Activated naive CD4-positive, alpha-beta T cell treated with anti-CD3 and anti-CD28 coated beads, Interleukin-2, amount 50 U/mL, for 72 hours (primary cell): ENCODE data around the gene DHPS. TPM values are rescaled to one million over a fixed set of nuclear protein-coding genes. Genes with fewer than 3 reads are reported as not detected.
"Not testable (repeated sequence)": the region's sequence is repeated elsewhere in the genome, so short reads cannot be mapped to it uniquely, and the experiment has no call there.

Experiments
- ATAC-seq, 2 donors: fragments of 150-1000 bp; cut with Tn5 transposase; 2 replicates each; pipeline ENCODE4 v1.10.0; 2021; ENCODE audit warnings: mild to moderate bottlenecking in 2 of 2, moderate library complexity in 2 of 2
- DNase-seq, 2 donors: peaks; one replicate each; pipeline ENCODE4 v3.0.0; 2021 to 2022; ENCODE audit warnings: low spot score in 2 of 2
- H3K27ac Mint-ChIP-seq, 2 donors: one replicate each; pipeline ENCODE4 v1.8.0; 2022; ENCODE audit warnings: mild to moderate bottlenecking in 2 of 2, mixed read lengths in 2 of 2
- H3K36me3 Mint-ChIP-seq, 2 donors: one replicate each; pipeline ENCODE4 v1.8.0; 2022; ENCODE audit warnings: mixed read lengths in 2 of 2
- H3K9me3 Mint-ChIP-seq, 2 donors: one replicate each; pipeline ENCODE4 v1.8.0; 2022; ENCODE audit warnings: mixed read lengths in 2 of 2
- total RNA-seq, 2 donors: library from RNA; stranded (reverse); gene quantifications; one replicate each; pipeline ENCODE4 v1.2.3, GENCODE V29; 2022

Gene DHPS
- total RNA-seq, 2 donors from 2014 or later: 148 to 193 TPM

DNA sequence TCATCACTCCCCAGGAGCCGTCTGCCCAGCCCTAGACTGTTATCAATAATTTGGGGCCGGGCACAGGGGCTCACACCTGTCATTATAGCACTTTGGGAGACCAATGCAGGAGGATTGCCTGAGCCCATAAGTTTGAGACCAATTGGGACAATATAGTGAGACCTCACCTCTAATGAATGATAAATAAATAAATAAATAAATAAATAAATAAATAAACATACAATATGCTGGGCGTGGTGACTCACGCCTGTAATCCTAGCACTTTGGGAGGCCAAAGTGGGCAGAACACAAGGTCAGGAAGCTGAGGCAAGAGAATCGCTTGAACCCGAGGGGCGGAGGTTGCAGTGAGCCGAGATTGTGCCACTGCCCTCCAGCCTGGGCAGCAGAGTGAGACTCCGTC lies 31.6 kb upstream of the DHPS start:
- peaks cover 11 to 18% of the 10 kb centered on the region in 2 donors for H3K36me3 Mint-ChIP-seq
- DNase-seq, H3K27ac Mint-ChIP-seq, H3K9me3 Mint-ChIP-seq, ATAC-seq: not testable (repeated sequence)

DNA sequence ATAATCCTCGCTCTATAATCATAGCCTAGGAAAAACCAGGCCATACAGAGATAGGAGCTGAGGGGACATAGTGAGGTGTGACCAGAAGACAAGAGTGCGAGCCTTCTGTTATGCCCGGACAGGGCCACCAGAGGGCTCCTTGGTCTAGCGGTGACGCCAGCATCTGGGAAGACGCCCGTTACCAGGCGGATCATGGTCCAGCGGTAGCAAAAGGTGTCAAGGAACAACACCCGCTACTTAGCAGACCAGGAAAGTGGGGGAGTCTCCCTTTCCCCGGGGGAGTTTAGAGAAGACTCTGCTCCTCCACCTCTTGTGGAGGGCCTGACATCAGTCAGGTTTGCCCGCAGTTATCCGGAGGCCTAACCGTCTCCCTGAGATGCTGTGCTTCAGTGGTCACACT lies 30.4 kb upstream of the DHPS start:
- peaks cover 11 to 18% of the 10 kb centered on the region in 2 donors for H3K36me3 Mint-ChIP-seq
- DNase-seq, ATAC-seq, H3K9me3 Mint-ChIP-seq, H3K27ac Mint-ChIP-seq: not testable (repeated sequence)

DNA sequence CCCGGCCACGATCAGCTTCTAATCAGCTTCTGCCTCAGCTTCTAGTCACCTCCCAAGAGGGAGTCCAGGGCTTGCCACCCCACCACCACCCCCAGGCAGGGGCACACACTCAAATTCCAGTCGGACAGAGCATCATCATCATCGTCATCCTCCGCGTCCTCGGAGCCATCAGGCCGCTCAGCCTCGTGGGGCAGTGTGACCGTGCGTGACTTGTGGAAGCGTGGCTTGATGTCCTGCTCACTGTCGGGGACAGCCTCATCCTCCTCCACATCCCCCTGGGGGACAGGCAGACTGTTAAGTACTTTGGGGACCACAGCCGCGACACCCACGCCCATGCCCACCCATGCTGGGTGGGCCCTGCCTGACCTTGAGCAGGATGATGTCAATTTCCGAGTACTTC lies 29.5 kb upstream of the DHPS start:
- no peak for ATAC-seq
- H3K36me3 Mint-ChIP-seq: peaks cover 12% of the 10 kb centered on the region in 2 donors
- no peaks in the 10 kb centered on the region for H3K9me3 Mint-ChIP-seq
- DNase-seq: no peak
- H3K27ac Mint-ChIP-seq: no peak overlapping the region

DNA sequence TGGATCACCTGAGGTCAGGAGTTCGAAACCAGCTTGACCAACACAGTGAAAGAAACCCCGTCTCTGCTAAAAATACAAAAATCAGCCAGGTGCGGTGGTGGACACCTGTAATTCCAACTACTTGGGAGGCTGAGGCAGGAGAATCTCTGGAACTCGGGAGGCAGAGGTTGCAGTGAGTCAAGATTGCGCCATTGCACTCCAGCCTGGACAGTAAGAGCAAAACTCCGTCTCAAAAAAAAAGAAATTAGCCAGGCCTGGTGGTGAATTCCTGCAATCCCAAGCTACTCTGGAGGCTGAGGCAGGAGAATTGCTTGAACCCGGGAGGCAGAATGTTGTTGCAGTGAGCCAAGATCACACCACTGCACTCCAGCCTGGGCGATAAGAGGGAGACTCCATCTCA lies 27.0 kb upstream of the DHPS start:
- ATAC-seq (no peak), DNase-seq (no peak)
- no peaks in the 10 kb centered on the region for H3K9me3 Mint-ChIP-seq
- no peak overlapping the region for H3K27ac Mint-ChIP-seq
- H3K36me3 Mint-ChIP-seq: peaks cover 12 to 19% of the 10 kb centered on the region in 2 donors

DNA sequence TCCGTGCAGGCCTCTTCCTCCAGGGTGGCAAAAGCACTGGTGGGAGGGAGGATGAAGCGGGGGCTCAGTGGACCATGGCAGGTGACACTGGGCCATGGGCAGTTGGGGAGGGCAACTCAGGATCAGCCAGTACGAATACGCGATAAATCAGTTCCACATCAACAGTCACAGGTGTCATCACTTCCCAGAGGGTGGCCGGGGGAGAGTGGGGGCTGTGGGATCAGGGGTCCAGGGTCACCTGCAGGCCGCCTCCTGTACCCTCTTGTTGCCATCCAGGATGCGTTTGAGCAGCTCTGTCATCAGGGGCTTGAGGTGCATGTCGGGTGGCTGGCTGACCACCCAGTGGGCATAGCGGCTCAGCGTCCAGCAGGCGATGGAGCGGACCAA lies 24.6 kb upstream of the DHPS start:
- DNase-seq (no peak), ATAC-seq (no peak)
- Mint-ChIP-seq H3K9me3 (no peaks in the 10 kb centered on the region), H3K27ac (peak overlapping the region in 1 of 2 donors; percentile 55), H3K36me3 (peaks cover 6 to 14% of the 10 kb centered on the region in 2 donors)

DNA sequence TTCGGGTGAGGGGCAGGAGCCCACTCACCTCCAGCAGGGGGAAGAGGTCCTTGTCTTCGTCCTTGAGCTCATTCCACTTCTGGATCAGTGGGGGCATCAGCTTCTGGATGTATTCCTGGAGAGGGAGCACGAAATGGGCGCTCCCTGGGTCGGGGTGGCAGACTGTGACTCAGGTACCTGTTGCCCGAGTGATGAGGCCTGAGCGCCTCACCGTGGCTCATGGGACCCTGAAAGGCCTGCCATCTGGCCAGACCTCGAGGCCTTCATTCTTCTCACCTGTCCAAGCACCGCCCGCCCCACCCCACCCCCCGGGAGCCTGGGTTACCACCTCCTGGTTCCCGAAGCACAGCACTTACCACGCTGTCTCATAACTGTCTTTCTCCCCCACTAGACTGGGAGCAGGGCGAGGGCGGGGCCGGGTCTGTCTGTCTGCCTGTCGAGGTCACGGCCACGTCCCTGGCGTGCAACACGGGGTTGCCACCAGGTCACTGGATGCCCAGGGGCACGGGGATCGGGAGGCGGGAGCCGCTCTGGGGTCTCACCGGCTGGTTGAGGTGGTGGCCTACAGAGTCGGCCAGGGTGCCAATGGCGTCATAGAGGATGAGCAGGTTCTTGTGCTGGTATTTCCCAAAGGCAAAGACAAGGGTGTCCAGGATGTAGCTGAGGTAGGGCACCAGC lies 24.1 kb upstream of the DHPS start:
- Mint-ChIP-seq H3K36me3 (peaks cover 6 to 14% of the 10 kb centered on the region in 2 donors), H3K9me3 (no peaks in the 10 kb centered on the region), H3K27ac (no peak overlapping the region)
- DNase-seq (no peak), ATAC-seq (no peak)

DNA sequence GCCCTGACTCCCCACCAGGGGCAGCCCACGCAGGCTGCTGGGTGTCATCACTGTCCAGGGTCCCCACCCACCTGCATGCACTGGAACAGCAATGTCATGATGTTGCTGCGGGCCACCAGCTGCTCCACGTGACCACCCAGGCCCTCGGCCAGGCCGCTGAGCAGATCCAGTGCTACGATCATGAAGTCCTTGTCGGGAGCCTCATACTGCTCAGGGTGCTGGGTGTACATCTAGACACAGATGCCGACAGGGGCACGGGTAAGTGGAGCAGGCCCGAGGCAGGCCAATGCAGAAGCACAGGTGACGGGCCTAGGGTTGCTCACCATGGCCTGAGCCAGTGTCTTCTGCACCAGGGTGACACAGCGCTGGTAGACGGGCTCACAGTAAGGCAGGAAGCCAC lies 23.5 kb upstream of the DHPS start:
- ATAC-seq (no peak), DNase-seq (no peak)
- Mint-ChIP-seq H3K9me3 (no peaks in the 10 kb centered on the region), H3K36me3 (peaks cover 2 to 9% of the 10 kb centered on the region in 2 donors), H3K27ac (no peak overlapping the region)

DNA sequence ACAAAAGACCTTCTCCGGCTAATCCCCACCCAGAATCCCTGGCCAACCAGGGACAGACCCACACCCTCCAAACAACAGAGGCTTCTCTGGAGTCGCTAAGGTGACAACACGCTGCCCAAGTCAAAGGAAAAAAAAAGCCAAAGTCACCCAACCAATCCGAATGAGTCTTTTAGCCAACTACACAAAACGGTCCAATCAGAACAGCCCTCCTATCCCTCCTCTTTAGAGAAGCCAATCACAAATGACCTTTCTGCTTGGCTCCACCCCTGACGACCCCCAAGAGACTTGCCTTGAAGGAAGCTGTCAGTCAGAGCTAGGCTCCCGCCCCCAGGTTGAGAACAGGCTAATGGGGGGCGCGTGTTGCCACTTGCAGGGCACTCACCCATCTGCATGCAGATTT lies 21.4 kb upstream of the DHPS start:
- Mint-ChIP-seq H3K27ac (peak overlapping the region in 1 of 2 donors; percentile 32), H3K36me3 (peaks cover 4 to 8% of the 10 kb centered on the region in 2 donors), H3K9me3 (no peaks in the 10 kb centered on the region)
- peak in 1 of 2 donors; percentile 30 for DNase-seq
- peak; percentile 18 to 69 for ATAC-seq

DNA sequence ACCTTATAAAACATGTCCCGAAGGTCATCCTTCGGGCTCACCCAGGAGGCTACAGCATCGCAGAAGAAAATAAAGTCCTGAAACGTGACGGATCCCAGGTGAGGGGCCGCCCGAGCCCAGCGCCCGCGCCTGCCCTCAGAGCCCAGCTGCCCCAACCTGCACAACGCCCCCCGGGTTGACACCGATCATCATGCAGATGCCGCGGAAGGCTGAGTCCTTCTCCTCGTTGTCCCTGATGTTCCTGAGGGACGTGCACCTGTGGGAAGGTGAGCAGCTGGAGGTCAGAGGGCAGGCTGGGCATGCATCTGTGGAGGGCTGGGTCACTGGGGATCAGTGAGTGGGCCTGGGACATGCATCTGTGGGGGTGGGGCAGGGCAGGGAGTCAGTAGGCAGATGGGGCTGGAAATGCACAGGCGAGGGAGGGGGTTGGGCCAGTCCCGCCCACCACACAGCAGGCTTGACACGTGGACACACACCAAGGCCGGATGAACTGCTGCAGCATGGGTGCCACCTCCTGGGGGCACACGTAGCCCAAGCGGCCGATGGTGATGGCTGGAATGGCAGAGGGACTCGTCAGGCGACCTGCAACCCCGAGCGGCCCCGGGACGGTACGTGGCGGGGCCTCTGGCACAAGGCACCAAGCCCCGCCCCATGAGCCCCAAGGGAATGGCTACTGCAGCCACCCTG lies 20.1 kb upstream of the DHPS start:
- DNase-seq (no peak), ATAC-seq (no peak)
- Mint-ChIP-seq H3K36me3 (peaks cover 6 to 8% of the 10 kb centered on the region in 2 donors), H3K27ac (no peak overlapping the region), H3K9me3 (no peaks in the 10 kb centered on the region)

DNA sequence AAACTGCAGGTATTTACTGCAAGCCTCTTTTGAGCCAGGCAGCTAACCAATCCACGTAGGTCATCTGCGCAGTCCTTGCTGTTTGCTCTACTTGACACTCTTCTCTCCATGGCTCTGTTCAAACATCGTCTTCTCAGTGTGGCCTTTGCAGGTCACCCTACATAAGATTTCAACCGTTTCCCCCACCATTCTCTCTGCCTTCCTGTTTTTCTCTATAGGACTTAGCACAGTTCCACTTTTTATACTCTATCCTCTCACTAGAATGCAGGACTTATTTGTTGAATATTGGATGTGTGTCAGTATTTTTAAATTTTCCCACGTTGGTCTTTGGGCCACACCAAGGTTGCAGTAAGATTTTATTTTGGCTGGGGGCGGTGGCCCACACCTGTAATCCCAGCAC lies 16.5 kb upstream of the DHPS start:
- H3K36me3 Mint-ChIP-seq: peaks cover 0 to 8% of the 10 kb centered on the region in 2 donors
- DNase-seq (no peak), ATAC-seq (no peak)
- no peaks in the 10 kb centered on the region for H3K9me3 Mint-ChIP-seq
- peak overlapping the region; percentile 38 to 58 for H3K27ac Mint-ChIP-seq

DNA sequence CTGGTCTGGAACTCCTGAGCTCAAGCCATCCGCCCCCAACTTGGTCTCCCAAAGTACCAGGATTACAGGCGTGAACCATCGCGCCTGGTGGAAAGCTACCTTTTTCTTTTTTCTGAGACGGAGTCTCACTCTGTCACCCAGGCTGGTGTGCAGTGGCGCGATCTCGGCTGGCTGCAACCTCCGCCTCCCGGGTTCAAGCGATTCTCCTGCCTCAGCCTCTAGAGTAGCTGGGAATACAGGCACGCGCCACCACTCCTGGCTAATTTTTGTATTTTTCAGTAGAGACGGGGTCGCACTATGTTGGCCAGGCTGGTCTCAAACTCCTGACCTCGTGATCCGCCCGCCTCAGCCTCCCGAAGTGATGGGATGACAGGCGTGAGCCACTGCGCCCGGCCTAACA lies 15.7 kb upstream of the DHPS start:
- not testable (repeated sequence) for H3K9me3 Mint-ChIP-seq, DNase-seq, H3K36me3 Mint-ChIP-seq, ATAC-seq
- H3K27ac Mint-ChIP-seq: peak overlapping the region in 1 of 2 donors; percentile 22

DNA sequence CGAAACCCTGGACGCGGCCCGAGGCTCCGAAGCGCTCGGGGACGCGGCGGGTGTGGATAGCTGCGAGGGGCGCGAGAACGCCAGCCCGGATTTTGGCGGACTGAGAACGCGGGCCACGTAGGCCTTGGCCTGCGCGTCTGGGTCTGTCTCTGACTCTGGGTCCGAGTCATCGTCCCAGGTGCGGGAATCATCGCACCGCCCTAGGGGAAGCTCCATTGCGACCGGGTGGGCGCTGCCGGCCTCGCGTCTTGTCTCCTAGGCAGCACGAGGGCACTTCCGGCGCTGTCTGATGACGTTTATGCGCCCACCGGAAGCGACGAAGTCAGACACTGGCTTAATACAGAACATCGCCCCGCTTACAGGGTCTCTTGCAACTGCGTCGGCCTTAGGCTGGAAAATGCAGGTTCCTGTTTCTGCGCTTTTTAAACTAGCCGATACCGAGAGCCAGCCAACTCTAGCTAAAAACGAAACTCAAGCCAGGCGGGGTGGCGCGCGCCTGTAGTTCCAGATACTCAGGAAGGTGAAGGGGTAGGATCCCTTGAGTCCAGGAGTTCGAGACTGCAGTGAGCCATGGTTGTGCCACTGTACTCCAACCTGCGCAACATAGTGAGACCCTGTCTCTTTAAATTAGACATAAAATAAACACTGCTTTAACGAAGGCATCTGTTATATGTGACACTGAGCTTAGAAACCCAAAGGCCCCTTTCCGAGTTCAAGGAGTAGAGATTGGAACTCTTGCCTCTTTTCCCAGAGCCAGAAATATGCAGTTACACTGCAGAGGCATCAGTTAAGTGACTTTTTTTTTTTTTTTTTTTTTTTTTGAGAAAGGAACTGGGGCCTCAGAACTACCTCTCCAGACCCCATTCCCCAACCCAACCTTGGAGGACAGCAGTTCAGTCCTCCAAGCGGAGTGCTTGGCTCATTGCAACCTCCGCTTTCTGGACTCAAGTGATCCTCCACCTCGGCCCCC lies 15.0 kb upstream of the DHPS start, which contains the start of gene FBXW9:
Gene FBXW9 (minus strand): TSS at position 266 of the 970 bp plus-strand sequence. CDS start 50 bp downstream, at position 216.
- DNase-seq (peak; percentile 93 to 96), ATAC-seq (peak; percentile 94 to 95)
- Mint-ChIP-seq H3K27ac (peak within 1 kb of the TSS; percentile 89 to 96), H3K36me3 (peaks cover 0 to 8% of the 10 kb centered on the region in 2 donors), H3K9me3 (no peaks in the 10 kb centered on the region)

DNA sequence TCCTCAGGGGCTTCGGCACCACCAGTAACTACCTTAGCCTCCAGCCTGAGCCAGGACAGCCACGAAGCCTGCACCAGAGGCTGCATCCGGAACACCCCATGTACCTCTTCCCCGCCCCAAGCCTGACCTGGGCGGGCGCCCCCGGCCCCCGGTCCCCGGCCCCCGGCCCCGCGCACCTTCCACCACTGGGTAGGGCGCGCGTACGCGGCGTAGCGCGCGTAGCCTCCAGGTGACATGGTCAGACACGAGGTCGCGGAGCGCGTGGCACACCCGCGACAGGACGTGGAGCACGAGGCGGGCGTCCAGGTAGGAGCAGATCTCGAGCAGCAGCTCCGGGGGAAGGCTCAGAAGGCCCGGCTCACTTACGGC lies 14.3 kb upstream of the DHPS start:
- H3K9me3 Mint-ChIP-seq: no peaks in the 10 kb centered on the region
- peak; percentile 15 to 39 for ATAC-seq

DNA sequence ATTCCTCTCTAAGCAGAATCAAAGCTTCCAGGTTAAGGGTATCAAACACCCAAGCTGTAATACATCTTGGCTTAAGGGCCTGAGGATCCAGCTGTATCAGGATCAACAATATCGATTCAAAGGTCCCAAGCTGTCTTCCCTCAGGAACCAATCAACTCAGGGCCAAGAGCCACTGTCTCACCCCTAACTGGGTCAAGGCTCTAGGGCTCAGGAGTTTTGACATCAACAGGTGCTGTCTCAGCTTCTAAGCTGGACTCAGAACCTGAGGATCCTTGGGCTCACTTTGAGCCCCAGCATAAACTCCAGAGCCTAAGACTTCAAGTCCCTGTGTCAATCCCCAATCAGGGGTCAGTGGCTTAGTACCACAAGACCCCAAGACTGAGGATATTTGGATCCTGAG lies 13.8 kb upstream of the DHPS start:
- Mint-ChIP-seq H3K9me3 (no peaks in the 10 kb centered on the region), H3K27ac (peak overlapping the region in 1 of 2 donors; percentile 36), H3K36me3 (peaks cover 0 to 8% of the 10 kb centered on the region in 2 donors)
- DNase-seq: no peak
- no peak for ATAC-seq

More for the DNA sequence above, 14.3 kb upstream of the DHPS start:
- no peak for DNase-seq
- peaks cover 0 to 8% of the 10 kb centered on the region in 2 donors for H3K36me3 Mint-ChIP-seq
- peak overlapping the region; percentile 36 to 89 for H3K27ac Mint-ChIP-seq

DNA sequence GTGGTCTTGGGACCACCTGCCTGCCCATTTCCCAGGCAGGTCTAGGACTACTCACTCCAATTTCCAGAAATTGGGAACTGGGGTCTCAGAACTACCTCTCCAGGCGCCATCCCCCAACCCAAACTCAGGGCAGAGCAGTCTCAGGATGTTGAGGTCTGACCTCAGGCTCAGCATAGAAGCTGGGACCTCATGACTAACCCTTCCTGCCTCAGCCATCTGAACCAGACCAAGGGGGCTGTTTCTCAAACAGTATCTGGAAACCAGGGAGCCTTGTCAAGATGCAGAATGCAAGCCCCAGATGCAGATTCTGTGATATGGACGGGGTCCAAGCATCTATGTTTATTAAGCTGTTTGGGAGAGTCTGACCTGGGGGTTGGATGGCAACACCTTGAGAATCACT lies 13.4 kb upstream of the DHPS start:
- peaks cover 0 to 8% of the 10 kb centered on the region in 2 donors for H3K36me3 Mint-ChIP-seq
- no peak for DNase-seq
- no peak overlapping the region for H3K27ac Mint-ChIP-seq
- no peaks in the 10 kb centered on the region for H3K9me3 Mint-ChIP-seq
- ATAC-seq: no peak

DNA sequence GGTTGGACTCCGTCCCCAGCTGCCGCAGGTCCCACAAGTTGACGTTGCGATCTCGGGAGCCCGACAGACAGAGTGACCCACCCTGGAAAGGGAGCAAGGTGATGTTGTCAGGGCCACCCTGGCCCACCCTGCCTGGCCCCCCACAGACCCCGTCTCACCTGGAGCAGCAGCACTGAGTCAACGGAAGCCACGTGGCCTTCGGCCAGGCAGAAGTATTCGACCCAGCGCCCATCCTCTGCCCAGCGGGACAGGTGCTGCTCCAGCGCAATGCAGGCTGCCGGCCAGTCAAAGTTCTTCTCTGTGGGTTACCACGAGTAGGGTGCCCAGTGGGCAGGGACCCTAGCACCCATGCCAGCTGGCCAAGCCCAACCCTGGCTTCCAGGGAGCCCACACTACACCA lies 13.0 kb upstream of the DHPS start:
- Mint-ChIP-seq H3K27ac (no peak overlapping the region), H3K36me3 (peaks cover 0 to 8% of the 10 kb centered on the region in 2 donors), H3K9me3 (no peaks in the 10 kb centered on the region)
- DNase-seq (no peak), ATAC-seq (no peak)

DNA sequence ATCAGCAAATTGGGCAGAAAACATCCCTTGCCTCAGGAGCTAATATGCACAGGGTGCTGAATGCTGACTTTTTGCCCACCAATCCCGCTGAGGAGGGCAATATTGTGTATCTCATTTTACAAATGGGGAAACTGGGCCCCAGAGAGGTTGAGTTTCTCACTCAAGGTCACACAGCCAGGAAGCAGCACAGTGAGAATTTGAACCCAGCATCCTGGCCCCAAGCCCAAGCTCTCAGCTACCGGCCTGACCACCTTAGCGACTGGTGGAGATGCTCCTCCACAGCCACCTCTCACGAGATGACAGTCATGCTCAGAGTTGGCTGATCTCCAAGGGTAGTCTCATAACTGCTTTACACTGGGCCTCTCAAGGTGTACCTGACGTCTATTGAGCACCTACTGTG lies 11.3 kb upstream of the DHPS start:
- DNase-seq (no peak), ATAC-seq (no peak)
- H3K27ac Mint-ChIP-seq: no peak overlapping the region

More for the DNA sequence above, 11.3 kb upstream of the DHPS start:
- Mint-ChIP-seq H3K9me3 (no peaks in the 10 kb centered on the region), H3K36me3 (peaks cover 0 to 4% of the 10 kb centered on the region in 2 donors)
